ENCODE data around the gene MRPL43.

DNA sequence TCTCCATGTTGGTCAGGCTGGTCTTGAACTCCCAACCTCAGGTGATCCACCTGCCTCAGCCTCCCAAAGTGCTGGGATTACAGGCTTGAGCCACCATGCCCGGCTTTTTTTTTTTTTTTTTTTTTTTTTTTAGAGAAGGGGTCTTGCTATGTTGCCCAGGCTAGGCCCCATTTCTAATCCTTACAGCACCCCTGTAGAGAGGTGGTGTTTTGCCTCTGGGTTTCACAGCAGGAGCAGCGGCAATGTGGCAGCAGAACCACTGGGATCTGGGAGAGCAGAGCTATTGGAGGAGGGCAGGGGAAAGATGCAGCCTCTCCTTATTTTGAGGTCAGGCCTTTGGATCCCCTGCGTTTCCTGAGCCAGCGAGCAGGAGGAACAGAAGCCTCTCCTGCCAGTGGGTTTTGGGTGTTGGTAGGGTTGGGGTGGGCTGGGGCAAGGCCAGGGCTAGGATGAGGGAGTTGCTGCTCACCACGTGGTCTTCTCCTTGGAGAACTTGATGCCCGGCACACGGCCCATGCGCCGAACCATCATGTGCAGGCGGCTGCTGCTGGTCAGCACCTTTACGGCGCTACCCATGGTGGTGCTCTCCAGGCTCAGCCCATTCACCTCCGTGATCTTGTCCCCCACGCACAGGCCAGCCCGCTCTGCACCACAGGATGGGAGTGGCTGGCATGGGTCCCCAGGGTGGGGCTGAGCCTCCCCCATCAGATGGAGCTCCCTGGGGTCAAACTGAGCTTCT, 35.8 kb upstream of the MRPL43 start:
- TF ChIP-seq, protein P1, sequence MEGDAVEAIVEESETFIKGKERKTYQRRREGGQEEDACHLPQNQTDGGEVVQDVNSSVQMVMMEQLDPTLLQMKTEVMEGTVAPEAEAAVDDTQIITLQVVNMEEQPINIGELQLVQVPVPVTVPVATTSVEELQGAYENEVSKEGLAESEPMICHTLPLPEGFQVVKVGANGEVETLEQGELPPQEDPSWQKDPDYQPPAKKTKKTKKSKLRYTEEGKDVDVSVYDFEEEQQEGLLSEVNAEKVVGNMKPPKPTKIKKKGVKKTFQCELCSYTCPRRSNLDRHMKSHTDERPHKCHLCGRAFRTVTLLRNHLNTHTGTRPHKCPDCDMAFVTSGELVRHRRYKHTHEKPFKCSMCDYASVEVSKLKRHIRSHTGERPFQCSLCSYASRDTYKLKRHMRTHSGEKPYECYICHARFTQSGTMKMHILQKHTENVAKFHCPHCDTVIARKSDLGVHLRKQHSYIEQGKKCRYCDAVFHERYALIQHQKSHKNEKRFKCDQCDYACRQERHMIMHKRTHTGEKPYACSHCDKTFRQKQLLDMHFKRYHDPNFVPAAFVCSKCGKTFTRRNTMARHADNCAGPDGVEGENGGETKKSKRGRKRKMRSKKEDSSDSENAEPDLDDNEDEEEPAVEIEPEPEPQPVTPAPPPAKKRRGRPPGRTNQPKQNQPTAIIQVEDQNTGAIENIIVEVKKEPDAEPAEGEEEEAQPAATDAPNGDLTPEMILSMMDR (conservative IDR thresholded peaks at IDR 0.05; ENCODE audit: low read length) = no peak
- no peak for TF ChIP-seq EZH2phosphoT487 (IDR thresholded peaks at IDR 0.05; ENCODE audit: borderline replicate concordance, low read depth, low read length)

All from OCI-LY7 (cell line).